ENCODE results near the gene SYNGAP1.
"Not testable (repeated sequence)": the region's sequence is repeated elsewhere in the genome, so short reads cannot be mapped to it uniquely, and the experiment has no call there.

Gene SYNGAP1

GRCh38 chr6:33466075-33466735, 46.3 kb downstream of the SYNGAP1 start:
- DNase-seq (ENCODE audit: low read depth in 2 of 2, low spot score in 1 of 2), result no peak

DNA sequence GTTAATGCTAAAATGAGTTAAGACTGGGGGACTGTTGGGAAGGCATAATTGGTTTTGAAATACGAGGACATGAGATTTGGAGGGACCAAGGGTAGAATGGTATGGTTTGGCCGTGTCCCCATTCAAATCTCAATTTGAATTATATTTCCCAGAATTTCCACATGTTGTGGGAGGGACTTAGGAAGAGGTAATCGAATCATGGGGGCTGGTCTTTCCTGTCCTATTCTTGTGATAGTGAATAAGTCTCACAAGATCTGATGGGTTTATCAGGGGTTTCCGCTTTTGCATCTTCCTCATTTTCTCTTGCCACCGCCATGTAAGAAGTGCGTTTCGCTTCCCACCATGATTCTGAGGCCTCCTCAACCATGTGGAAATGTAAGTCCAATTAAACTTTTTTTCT, 47.2 kb downstream of the SYNGAP1 start:
- DNase-seq (ENCODE audit: low read depth in 2 of 2, low spot score in 1 of 2), result no peak

- DNase-seq (ENCODE audit: low read depth in 2 of 2, low spot score in 1 of 2), result no peak
Measured at GRCh38 chr6:33469661-33470060, 49.8 kb downstream of the SYNGAP1 start.

DNA sequence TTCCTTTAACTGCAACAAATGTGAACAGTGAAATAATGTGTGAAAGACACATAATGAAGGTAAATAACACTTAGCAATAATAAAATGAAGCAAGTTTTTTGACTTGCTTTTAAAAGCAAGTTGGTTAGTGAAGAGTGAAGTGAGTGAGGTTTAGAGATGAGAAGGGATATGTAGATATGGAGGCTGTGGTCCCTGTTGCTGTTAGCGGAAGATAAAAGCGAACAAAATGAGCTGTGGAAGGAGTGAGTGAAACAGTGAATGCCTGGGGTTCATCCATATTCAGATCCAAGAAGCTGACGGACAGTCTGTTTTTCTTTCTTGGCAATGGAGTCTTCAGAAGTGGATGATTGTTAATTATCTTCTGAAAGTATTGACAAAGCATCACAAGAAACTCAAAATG, 58.0 kb downstream of the SYNGAP1 start:
- no peak for DNase-seq (ENCODE audit: low read depth in 2 of 2, low spot score in 1 of 2)

DNA sequence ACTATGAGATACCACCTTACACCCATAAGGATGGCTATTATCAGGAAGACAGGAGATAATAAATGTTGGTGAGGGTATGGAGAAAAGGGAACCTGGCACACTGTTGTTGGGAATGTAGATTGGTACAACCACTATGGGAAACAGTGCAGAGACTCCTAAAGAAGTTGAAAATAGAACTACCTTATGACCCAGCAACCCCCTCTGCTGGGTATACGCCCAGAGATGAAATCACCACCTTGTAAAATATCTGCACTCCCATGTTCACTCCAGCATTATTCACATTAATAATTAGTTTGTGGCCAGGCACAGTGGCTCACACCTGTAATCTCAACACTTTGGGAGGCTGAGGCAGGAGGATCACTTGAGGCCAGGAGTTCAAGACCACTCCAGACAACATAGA, 61.3 kb downstream of the SYNGAP1 start:
- no peak for DNase-seq (ENCODE audit: low read depth in 2 of 2, low spot score in 1 of 2)

DNA sequence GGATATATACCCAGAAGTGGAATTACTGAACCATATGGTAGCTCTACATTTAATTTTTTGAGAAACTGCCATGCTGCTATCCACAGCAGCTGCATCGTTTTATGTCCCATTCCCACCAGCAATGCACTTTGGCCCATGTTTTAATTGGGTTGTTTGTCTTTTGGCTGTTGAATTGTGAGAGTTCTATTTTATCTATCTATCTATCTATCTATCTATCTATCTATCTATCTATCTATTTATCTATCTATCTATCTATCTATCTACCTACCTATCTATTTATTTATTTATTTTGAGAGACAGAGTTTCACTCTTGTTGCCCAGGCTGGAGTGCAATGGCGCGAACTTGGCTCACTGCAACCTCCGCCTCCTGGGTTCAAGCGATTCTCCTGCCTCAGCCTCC, 62.8 kb downstream of the SYNGAP1 start:
- not testable (repeated sequence) for DNase-seq (ENCODE audit: low read depth in 2 of 2, low spot score in 1 of 2)

DNA sequence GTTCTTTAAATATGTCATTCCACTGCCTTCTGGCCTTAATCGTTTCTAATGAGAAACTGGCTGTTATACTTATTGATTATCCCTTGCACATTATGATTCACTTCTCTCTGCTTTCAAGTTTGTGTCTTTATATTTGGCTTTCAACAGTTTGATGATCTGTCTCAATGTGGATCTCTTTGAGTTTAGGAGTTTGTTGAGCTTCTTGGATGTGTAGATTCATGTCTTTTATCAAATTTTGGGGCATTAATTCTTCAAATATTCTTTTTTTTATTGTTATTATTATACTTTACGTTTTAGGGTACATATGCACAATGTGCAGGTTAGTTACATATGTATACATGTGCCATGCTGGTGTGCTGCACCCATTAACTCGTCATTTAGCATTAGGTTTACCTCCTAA, 63.8 kb downstream of the SYNGAP1 start:
- DNase-seq (ENCODE audit: low read depth in 2 of 2, low spot score in 1 of 2), result no peak

- not testable (repeated sequence) for DNase-seq (ENCODE audit: low read depth in 2 of 2, low spot score in 1 of 2)
Measured at GRCh38 chr6:33484673-33485262, 64.9 kb downstream of the SYNGAP1 start.

- not testable (repeated sequence) for DNase-seq (ENCODE audit: low read depth in 2 of 2, low spot score in 1 of 2)
Measured at GRCh38 chr6:33485680-33486079, 65.8 kb downstream of the SYNGAP1 start.

GRCh38 chr6:33488339-33488738, 68.5 kb downstream of the SYNGAP1 start:
- no peak for DNase-seq (ENCODE audit: low read depth in 2 of 2, low spot score in 1 of 2)

DNA sequence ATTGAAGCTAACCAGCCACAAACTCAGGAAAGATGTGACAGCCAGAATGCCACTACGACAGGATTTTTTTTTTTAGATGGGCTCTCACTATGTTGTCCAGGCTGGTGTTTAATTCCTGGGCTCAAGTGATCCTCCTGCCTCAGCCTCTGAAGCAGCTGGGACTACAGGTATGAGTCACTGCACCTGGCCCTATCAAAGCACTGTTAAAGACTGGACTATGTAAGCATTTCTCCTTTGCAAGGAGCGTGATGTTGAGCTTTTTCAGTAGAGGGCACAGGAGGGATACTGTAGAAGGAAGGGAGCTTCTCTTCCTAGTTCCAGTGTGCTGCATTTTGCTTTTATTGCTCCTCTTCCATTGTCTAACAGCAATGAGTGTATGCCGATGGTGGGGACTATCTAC, 70.3 kb downstream of the SYNGAP1 start:
- DNase-seq (ENCODE audit: low read depth in 2 of 2, low spot score in 1 of 2), result no peak

DNA sequence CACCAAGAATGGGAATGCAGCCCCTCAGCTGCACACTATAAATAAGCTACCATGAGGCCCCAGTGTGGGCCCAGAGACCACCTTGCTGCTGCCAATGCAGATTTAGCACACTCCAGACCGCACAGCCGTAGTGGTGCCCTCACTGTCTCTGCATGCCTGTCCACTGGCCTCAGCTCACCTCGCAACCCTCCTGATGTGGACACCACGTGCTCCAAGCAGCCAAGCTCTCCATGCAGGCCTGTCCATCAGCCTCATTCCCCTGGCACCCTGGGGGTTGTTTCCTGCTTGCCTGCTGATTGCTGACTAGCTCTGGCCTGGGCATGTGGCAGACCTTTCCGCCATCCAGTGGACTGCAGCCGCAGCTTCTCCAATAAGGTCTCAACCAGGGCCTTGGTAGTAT, 70.8 kb downstream of the SYNGAP1 start:
- no peak for DNase-seq (ENCODE audit: low read depth in 2 of 2, low spot score in 1 of 2)

- no peak for DNase-seq (ENCODE audit: low read depth in 2 of 2, low spot score in 1 of 2)
Measured at GRCh38 chr6:33492093-33492492, 72.2 kb downstream of the SYNGAP1 start.

DNA sequence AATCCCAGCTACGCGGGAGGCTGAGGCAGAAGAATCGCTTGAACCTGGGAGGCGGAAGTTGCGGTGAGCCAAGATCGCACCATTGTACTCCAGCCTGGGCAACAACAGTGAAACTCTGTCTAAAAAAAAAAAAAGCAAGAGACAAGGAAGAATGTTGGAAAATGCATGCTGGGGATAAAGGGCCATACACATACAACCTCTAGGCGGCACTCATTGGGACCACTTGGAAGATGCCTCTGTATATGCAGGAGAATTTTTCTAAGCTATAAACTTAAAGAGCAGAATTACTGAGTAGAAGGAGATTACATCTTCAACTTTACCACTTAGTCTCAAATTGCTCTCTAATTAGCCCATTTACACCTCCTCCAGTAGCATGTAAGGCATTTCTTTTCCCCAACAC, 77.3 kb downstream of the SYNGAP1 start:
- DNase-seq (ENCODE audit: low read depth in 2 of 2, low spot score in 1 of 2), result no peak

- DNase-seq (ENCODE audit: low read depth in 2 of 2, low spot score in 1 of 2), result no peak
Measured at GRCh38 chr6:33502486-33502885, 82.6 kb downstream of the SYNGAP1 start.

DNA sequence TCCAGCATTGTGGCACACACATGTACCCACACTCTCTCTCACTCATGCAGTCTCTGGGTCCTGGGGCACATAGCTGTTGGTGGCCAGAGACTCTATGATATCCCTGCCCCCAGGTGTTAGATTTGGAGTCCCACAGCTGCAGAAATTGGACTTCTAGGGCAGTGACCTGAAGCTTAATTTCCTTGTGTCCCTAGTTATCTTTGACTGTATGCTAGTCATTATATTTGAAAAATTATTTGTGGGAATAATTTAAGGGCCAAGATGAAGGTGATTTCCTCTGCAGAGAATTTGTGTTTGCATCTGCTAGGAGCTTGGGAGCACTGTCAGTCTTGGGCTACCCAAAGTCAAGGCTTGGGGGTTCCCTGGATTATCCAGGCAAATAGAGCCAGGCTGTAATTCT, 84.6 kb downstream of the SYNGAP1 start:
- DNase-seq (ENCODE audit: low read depth in 2 of 2, low spot score in 1 of 2), result no peak

All from stimulated activated CD8-positive, alpha-beta memory T cell treated with anti-CD3 and anti-CD28 coated beads, Interleukin-4, amount 100 ng/mL, for 4 hours (primary cell).